ENCODE data around the gene INTS1.

INTS1 gene

GRCh38 chr7:1431634-1432380 lies 72.4 kb downstream of the INTS1 start:
- TF ChIP-seq CTCF (IDR thresholded peaks at IDR 0.05; ENCODE audit: low read depth, low read length), result no peak
- H3K4me3 ChIP-seq (ENCODE audit: low read depth, low read length), result no peak overlapping the region
- in situ Hi-C loops (cut with HindIII; ENCODE audit: low sequenced_read_pairs), result no loop called here
- DNase-seq (ENCODE audit: low read depth, low spot score), result no peak

- no peak overlapping the region for H3K4me3 ChIP-seq (ENCODE audit: low read depth, low read length)
- DNase-seq (ENCODE audit: low read depth, low spot score), result no peak
- in situ Hi-C loops (cut with HindIII; ENCODE audit: low sequenced_read_pairs), result no loop called here
- TF ChIP-seq CTCF (IDR thresholded peaks at IDR 0.05; ENCODE audit: low read depth, low read length), result no peak
Measured at GRCh38 chr7:1431226-1431625, 73.0 kb downstream of the INTS1 start.

GRCh38 chr7:1430056-1430845 lies 73.9 kb downstream of the INTS1 start:
- in situ Hi-C loops (cut with HindIII; ENCODE audit: low sequenced_read_pairs), result no loop called here
- DNase-seq (ENCODE audit: low read depth, low spot score), result no peak
- no peak overlapping the region for H3K4me3 ChIP-seq (ENCODE audit: low read depth, low read length)
- no peak for TF ChIP-seq CTCF (IDR thresholded peaks at IDR 0.05; ENCODE audit: low read depth, low read length)

DNA sequence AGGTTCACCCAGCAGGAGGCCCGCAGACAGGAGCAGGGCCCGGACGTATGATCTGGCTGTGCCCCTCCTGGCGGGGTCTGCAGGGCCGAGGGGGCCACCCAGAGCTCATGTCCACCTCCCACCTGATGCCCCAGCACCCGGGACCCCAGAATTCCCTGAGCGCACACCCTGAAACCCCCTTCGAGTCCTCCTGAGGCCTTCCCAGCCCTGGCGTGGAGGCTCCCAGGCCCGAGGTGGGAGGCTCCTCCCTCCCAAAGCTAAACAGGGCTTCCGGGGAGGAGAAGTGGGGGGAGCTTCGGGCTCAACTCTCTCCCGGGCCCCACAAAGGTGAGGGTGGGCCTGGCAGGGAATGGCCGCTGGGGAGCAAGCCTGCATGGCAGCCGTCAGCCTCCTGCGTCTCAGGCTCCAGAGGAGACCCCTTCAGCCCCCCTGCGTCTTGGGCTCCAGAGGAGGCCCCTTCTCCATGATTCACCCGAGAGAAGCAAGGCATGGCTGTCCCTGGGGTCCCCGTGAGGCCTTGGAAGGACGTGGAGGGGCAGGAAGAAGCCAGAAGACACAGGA lies 75.2 kb downstream of the INTS1 start:
- H3K4me3 ChIP-seq (ENCODE audit: low read depth, low read length), result no peak overlapping the region
- no peak for TF ChIP-seq CTCF (IDR thresholded peaks at IDR 0.05; ENCODE audit: low read depth, low read length)
- in situ Hi-C loops (cut with HindIII; ENCODE audit: low sequenced_read_pairs), result no loop called here
- no peak for DNase-seq (ENCODE audit: low read depth, low spot score)

GRCh38 chr7:1427064-1427657 lies 77.0 kb downstream of the INTS1 start:
- no peak for TF ChIP-seq CTCF (IDR thresholded peaks at IDR 0.05; ENCODE audit: low read depth, low read length)
- no peak overlapping the region for H3K4me3 ChIP-seq (ENCODE audit: low read depth, low read length)
- DNase-seq (ENCODE audit: low read depth, low spot score), result no peak
- in situ Hi-C loops (cut with HindIII; ENCODE audit: low sequenced_read_pairs), result no loop called here

DNA sequence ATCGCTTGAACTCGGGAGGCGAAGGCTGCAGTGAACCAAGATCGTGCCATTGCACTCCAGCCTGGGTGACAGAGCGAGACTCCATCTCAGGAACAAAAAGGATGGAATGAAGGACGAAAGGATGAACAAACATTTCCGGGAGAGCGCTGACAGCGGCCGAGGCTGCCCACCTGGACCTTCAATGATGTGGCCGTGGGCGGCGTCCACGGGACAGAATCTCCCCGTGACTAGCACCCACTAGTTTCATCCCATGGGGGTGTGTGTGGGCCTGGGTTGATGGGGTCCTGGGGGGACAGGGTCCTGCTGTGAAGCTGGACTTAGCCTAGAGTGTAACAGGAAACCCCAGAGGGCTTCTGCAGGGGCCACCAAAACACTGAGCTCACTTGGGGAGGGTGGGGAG lies 77.7 kb downstream of the INTS1 start:
- in situ Hi-C loops (cut with HindIII; ENCODE audit: low sequenced_read_pairs), result no loop called here
- no peak for DNase-seq (ENCODE audit: low read depth, low spot score)
- H3K4me3 ChIP-seq (ENCODE audit: low read depth, low read length), result no peak overlapping the region
- TF ChIP-seq CTCF (IDR thresholded peaks at IDR 0.05; ENCODE audit: low read depth, low read length), result no peak

All from astrocyte of the spinal cord (primary cell).